ENCODE data around the gene HERC2. TPM values are rescaled to one million over a fixed set of nuclear protein-coding genes. Genes with fewer than 3 reads are reported as not detected.
"Not testable (repeated sequence)": the region's sequence is repeated elsewhere in the genome, so short reads cannot be mapped to it uniquely, and the experiment has no call there.

Gene HERC2
- total RNA-seq, 2 experiments from 2014 or later = 41.6 to 42.9 TPM

- H3K4me1 Mint-ChIP-seq; H3K27ac Mint-ChIP-seq; ATAC-seq; CTCF ChIA-PET; H3K27me3 Mint-ChIP-seq; H3K9me3 Mint-ChIP-seq (ENCODE audit: low read depth); DNase-seq; H3K4me3 Mint-ChIP-seq: not testable (repeated sequence)
- H3K36me3 Mint-ChIP-seq = peaks cover 26% of the 10 kb centered on the region
Observed at GRCh38 chr15:28168405-28169121, 153.4 kb downstream of the HERC2 start.

DNA sequence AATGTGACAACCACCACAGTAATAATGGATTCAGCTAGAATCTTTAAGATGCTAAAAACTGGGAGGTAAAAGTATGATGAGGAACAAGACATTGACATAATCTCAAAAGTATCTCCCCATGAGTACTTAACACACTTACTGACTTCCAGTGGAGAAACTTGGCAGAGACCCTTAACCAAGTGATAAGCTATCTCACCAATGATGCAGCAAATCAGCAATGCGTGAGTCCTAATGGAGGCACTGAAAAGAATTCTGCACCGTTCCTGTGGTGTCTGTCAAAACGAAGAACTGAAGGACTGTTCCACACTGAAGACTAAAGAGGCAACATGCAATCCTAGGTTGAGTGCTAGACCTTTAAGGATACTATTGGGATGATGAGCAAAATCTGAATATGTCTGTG is 154.9 kb downstream of the HERC2 start:
- no peaks in the 10 kb centered on the region for H3K9me3 Mint-ChIP-seq (ENCODE audit: low read depth)

GRCh38 chr15:28165791-28166190 is 156.2 kb downstream of the HERC2 start:
- Mint-ChIP-seq H3K27me3 (no peaks in the 10 kb centered on the region), H3K4me3 (no peak overlapping the region), H3K36me3 (peaks cover 32% of the 10 kb centered on the region), H3K9me3 (ENCODE audit: low read depth) (no peaks in the 10 kb centered on the region), H3K27ac (no peak overlapping the region), H3K4me1 (no peaks in the 10 kb centered on the region)
- ATAC-seq (no peak), DNase-seq (no peak)
- CTCF ChIA-PET = no interaction called here

More for the DNA sequence above, 154.9 kb downstream of the HERC2 start:
- H3K4me3 Mint-ChIP-seq = no peak overlapping the region
- DNase-seq = no peak
- no peak overlapping the region for H3K27ac Mint-ChIP-seq
- H3K36me3 Mint-ChIP-seq = peaks cover 29% of the 10 kb centered on the region
- ATAC-seq = no peak
- H3K27me3 Mint-ChIP-seq = no peaks in the 10 kb centered on the region
- CTCF ChIA-PET = no interaction called here
- H3K4me1 Mint-ChIP-seq = no peaks in the 10 kb centered on the region

DNA sequence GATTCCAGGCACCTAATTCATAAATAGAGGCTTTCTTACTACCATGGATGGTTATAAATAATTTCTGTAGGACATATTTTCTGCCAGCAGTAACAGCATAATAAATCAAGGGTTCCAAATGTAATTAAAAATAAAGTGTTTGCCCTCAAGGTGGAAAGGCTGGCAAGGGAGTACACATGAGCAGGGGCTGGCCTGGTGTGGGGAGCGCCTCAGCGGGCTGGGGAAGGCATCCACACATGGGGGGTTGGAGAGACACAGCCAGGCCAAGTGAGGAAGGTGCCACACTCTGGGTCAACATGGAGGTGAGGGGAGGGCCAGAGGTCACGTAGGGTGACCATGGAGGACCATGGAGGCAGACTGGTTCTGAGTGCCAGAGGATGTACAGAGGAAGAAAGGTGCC is 157.1 kb downstream of the HERC2 start:
- Mint-ChIP-seq H3K27ac (peak overlapping the region; percentile 38), H3K27me3 (no peaks in the 10 kb centered on the region), H3K36me3 (peaks cover 36% of the 10 kb centered on the region), H3K4me1 (no peaks in the 10 kb centered on the region), H3K4me3 (no peak overlapping the region), H3K9me3 (ENCODE audit: low read depth) (no peaks in the 10 kb centered on the region)
- DNase-seq = no peak
- CTCF ChIA-PET = no interaction called here
- ATAC-seq = no peak

GRCh38 chr15:28154283-28154682 is 167.7 kb downstream of the HERC2 start:
- Mint-ChIP-seq H3K4me1 (no peaks in the 10 kb centered on the region), H3K27me3 (no peaks in the 10 kb centered on the region), H3K4me3 (no peak overlapping the region), H3K9me3 (ENCODE audit: low read depth) (peaks cover 5% of the 10 kb centered on the region), H3K27ac (no peak overlapping the region), H3K36me3 (peaks cover 20% of the 10 kb centered on the region)
- DNase-seq (no peak), ATAC-seq (no peak)
- CTCF ChIA-PET = no interaction called here

- ATAC-seq (no peak), DNase-seq (no peak)
- no peaks in the 10 kb centered on the region for H3K27me3 Mint-ChIP-seq
- H3K36me3 Mint-ChIP-seq = peaks cover 23% of the 10 kb centered on the region
- no peak overlapping the region for H3K27ac Mint-ChIP-seq
- H3K4me1 Mint-ChIP-seq = no peaks in the 10 kb centered on the region
- CTCF ChIA-PET = no interaction called here
- H3K4me3 Mint-ChIP-seq = no peak overlapping the region
- peaks cover 12% of the 10 kb centered on the region for H3K9me3 Mint-ChIP-seq (ENCODE audit: low read depth)
Observed at GRCh38 chr15:28153492-28154119, 168.4 kb downstream of the HERC2 start.

DNA sequence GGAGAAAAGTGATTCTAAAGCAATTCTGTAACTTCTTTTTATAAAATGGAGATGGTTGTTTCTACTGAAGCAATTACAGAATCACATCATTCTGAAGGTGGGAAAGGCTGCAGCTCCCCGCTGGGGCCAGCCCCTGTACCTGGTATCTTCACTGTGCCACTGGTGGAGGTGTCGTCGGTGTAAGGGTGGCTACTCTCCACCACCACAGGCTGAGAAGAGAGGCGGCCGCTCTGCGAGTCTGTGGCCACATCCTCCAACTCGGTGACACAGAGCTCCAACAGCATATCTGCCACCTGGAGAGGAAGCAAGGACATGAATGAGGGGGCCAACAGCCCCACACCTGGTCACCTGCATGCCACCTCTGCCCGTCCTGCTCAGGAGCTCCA is 169.4 kb downstream of the HERC2 start:
- CTCF ChIA-PET, H3K4me1 Mint-ChIP-seq: not testable (repeated sequence)

GRCh38 chr15:28151864-28152537 is 170.0 kb downstream of the HERC2 start:
- H3K4me3 Mint-ChIP-seq, DNase-seq, H3K4me1 Mint-ChIP-seq, H3K27ac Mint-ChIP-seq, ATAC-seq, CTCF ChIA-PET, H3K27me3 Mint-ChIP-seq: not testable (repeated sequence)
- Mint-ChIP-seq H3K36me3 (peaks cover 30% of the 10 kb centered on the region), H3K9me3 (ENCODE audit: low read depth) (peaks cover 14% of the 10 kb centered on the region)

More for the DNA sequence above, 169.4 kb downstream of the HERC2 start:
- not testable (repeated sequence) for H3K27me3 Mint-ChIP-seq, H3K27ac Mint-ChIP-seq, H3K4me3 Mint-ChIP-seq, DNase-seq, ATAC-seq
- peaks cover 14% of the 10 kb centered on the region for H3K9me3 Mint-ChIP-seq (ENCODE audit: low read depth)
- peaks cover 30% of the 10 kb centered on the region for H3K36me3 Mint-ChIP-seq

GRCh38 chr15:28147801-28148200 is 174.2 kb downstream of the HERC2 start:
- H3K4me1 Mint-ChIP-seq = no peaks in the 10 kb centered on the region
- H3K27me3 Mint-ChIP-seq = no peaks in the 10 kb centered on the region
- CTCF ChIA-PET = interaction anchor here (1.0 kb wide), 1 partner anchor 21 kb away, joined by 4 read pairs; no protein-coding TSS in a partner anchor
- H3K9me3 Mint-ChIP-seq (ENCODE audit: low read depth) = peaks cover 14% of the 10 kb centered on the region
- no peak overlapping the region for H3K27ac Mint-ChIP-seq
- DNase-seq = no peak
- H3K36me3 Mint-ChIP-seq = peaks cover 37% of the 10 kb centered on the region
- no peak overlapping the region for H3K4me3 Mint-ChIP-seq
- no peak for ATAC-seq

- ATAC-seq, H3K4me1 Mint-ChIP-seq, H3K27me3 Mint-ChIP-seq, DNase-seq, H3K27ac Mint-ChIP-seq, CTCF ChIA-PET, H3K4me3 Mint-ChIP-seq: not testable (repeated sequence)
- peaks cover 39% of the 10 kb centered on the region for H3K36me3 Mint-ChIP-seq
- peaks cover 14% of the 10 kb centered on the region for H3K9me3 Mint-ChIP-seq (ENCODE audit: low read depth)
Observed at GRCh38 chr15:28145419-28145818, 176.6 kb downstream of the HERC2 start.

DNA sequence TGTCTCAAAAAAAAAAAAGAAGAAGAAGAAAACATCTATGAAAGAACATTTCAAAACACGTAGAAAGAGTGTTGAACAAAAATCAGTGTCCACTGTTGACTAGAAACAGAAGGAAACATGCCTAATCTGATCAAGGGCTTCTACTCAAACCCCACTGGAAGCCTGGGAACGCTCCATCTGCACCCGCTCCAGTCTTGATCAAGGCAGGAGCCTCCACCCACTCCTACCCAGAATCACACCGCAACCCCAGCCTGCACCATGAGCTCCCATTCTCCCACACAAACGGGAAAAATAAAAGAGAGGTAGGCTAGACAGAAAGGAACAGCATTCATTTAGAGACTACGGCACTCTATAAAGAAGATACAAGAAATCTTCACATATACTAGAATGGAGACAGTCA is 181.9 kb downstream of the HERC2 start:
- ATAC-seq (no peak), DNase-seq (no peak)
- no peaks in the 10 kb centered on the region for H3K9me3 Mint-ChIP-seq (ENCODE audit: low read depth)
- peaks cover 39% of the 10 kb centered on the region for H3K36me3 Mint-ChIP-seq
- no peak overlapping the region for H3K4me3 Mint-ChIP-seq
- H3K27ac Mint-ChIP-seq = no peak overlapping the region
- H3K4me1 Mint-ChIP-seq = peaks cover 28% of the 10 kb centered on the region
- H3K27me3 Mint-ChIP-seq = no peaks in the 10 kb centered on the region
- CTCF ChIA-PET = interaction anchor here (1.5 kb wide), 1 partner anchor 14 kb away, joined by 3 read pairs; no protein-coding TSS in a partner anchor

DNA sequence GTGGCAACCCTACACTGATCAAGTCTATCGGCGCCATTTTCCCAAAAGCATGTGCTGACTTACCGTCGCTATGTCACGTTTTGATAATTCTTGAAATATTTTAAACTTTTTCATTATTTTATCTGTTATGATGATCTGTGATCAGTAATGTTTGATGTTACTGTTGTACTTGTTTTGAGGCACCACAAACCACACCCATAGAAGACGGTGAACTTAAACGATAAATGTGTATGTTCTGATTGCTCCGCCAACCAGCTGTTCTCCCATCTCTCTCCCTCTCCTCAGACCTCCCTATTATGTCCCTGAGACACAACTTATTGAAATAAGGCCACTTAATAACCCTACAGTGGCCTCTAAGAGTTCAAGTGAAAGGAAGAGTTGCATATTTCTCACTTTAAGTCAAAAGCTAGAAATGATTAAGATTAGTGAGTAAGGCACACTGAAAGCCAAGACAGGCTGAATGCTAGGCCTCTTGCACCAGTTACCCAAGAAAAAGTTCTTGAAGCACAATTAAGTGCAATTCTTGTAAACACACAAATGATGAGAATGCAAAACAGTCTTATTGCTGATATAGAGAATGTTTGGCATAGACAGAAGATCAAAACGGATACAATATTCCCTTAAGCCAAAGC is 184.5 kb downstream of the HERC2 start:
- H3K27me3 Mint-ChIP-seq; DNase-seq; H3K4me3 Mint-ChIP-seq; H3K9me3 Mint-ChIP-seq (ENCODE audit: low read depth); ATAC-seq; H3K27ac Mint-ChIP-seq: not testable (repeated sequence)
- CTCF ChIA-PET = interaction anchor here (1.5 kb wide), 1 partner anchor 11 kb away, joined by 7 read pairs; no protein-coding TSS in a partner anchor
- peaks cover 40% of the 10 kb centered on the region for H3K36me3 Mint-ChIP-seq
- H3K4me1 Mint-ChIP-seq = peaks cover 31% of the 10 kb centered on the region

DNA sequence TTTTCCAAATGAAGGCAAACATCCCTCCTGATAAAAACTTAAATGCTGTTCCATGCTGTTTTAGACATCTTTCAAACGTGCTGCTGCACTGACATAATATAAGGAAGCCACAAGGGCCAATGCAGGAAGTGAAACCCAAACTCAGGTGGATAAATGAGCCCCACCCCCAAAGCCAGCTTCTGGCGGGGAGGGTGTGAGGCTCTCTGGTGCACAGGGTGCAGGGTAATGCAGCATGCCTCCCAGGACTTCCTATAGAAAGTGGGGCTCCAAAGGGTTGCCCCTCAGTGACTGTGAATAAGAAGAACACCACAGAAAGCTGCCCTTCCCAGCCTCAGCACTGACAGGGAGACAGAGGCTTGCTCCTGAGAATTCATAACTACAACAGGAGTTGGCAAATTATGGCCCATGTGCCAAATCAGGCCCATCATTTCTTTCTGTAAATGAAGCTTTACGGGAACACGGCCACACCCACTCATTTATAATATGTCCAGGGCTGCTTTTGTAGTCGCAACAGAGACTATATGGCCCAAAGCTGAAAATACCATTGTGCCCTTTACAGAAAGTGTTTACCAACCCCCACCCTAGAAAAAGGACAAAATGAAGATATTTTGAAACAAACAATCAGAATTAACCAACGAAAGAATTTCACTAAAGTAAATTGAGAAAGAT is 185.6 kb downstream of the HERC2 start:
- Mint-ChIP-seq H3K36me3 (peaks cover 35% of the 10 kb centered on the region), H3K4me1 (peaks cover 31% of the 10 kb centered on the region), H3K27ac (peak overlapping the region; percentile 50)
- ATAC-seq (peak; percentile 95), DNase-seq (peak; percentile 69)
- H3K27me3 Mint-ChIP-seq; H3K4me3 Mint-ChIP-seq; H3K9me3 Mint-ChIP-seq (ENCODE audit: low read depth): not testable (repeated sequence)
- CTCF ChIA-PET = interaction anchor here (0.6 to 1.0 kb wide), 2 partner anchors 10 to 148 kb away, joined by 3 read pairs; no protein-coding TSS in a partner anchor
